Fibroblast of lung (primary cell): Measurements from ENCODE around the gene NCAPH2. TPM values are rescaled to one million over a fixed set of nuclear protein-coding genes. Genes with fewer than 3 reads are reported as not detected.
A peak's percentile ranks its signal among the peaks of the same experiment; 100 is the strongest.
"Not testable (repeated sequence)": the region's sequence is repeated elsewhere in the genome, so short reads cannot be mapped to it uniquely, and the experiment has no call there.

Experiments
- DNase-seq, 2 donors: peaks; one replicate each; pipeline versions ENCODE4 v3.0.0 to v3.0.0-alpha.2; 2010; ENCODE audit warnings: low read depth in 2 of 2
- H2AFZ ChIP-seq: 2 replicates; pipeline ENCODE4 v1.5.1; 2012; ENCODE audit warnings: low read length, control low read depth, inconsistent platforms
- H3K27ac ChIP-seq: 2 replicates; pipeline ENCODE4 v1.5.1; 2011; ENCODE audit warnings: low read length, control low read depth; ENCODE audit not compliant: insufficient read depth
- H3K27me3 ChIP-seq: 2 replicates; pipeline ENCODE4 v1.5.1; 2011; ENCODE audit warnings: mild to moderate bottlenecking, low read length; ENCODE audit not compliant: control insufficient read depth, insufficient read depth
- H3K36me3 ChIP-seq: 2 replicates; pipeline ENCODE4 v1.5.1; 2011; ENCODE audit warnings: low read length; ENCODE audit not compliant: control insufficient read depth, insufficient read depth
- H3K4me1 ChIP-seq: 2 replicates; pipeline ENCODE4 v1.5.1; 2011; ENCODE audit warnings: low read length; ENCODE audit not compliant: control insufficient read depth, insufficient read depth; ENCODE audit errors: extremely low read depth
- H3K4me2 ChIP-seq: 2 replicates; pipeline ENCODE4 v1.5.1; 2011; ENCODE audit warnings: low read length, control low read depth; ENCODE audit not compliant: insufficient read depth; ENCODE audit errors: extremely low read depth
- H3K4me3 ChIP-seq, 4 experiments: fragments of 200-600 bp in 1 of 4; sonication (generic) in 1 of 4; replicated peaks in 1 of 4; 2 replicates each; pipeline ENCODE4 v1.5.1; 2011 to 2016; ENCODE audit warnings: low read length in 4 of 4, low read depth in 3 of 4, mild to moderate bottlenecking in 3 of 4, control low read depth in 2 of 4, inconsistent platforms in 1 of 4, mixed read lengths in 1 of 4; ENCODE audit not compliant: insufficient read depth in 1 of 4; ENCODE audit errors: control extremely low read depth in 1 of 4
- H3K79me2 ChIP-seq: 2 replicates; pipeline ENCODE4 v1.5.1; 2012; ENCODE audit warnings: mild to moderate bottlenecking, low read length, inconsistent platforms; ENCODE audit not compliant: control insufficient read depth, insufficient read depth
- H3K9ac ChIP-seq: 2 replicates; pipeline ENCODE4 v1.5.1; 2011; ENCODE audit warnings: mild to moderate bottlenecking, low read length, control low read depth; ENCODE audit not compliant: insufficient read depth
- H3K9me3 ChIP-seq: 2 replicates; pipeline ENCODE4 v1.5.1; 2012; ENCODE audit warnings: low read depth, low read length; ENCODE audit not compliant: control insufficient read depth, insufficient read depth
- H4K20me1 ChIP-seq: 2 replicates; pipeline ENCODE4 v1.5.1; 2011; ENCODE audit warnings: low read length; ENCODE audit not compliant: control insufficient read depth, insufficient read depth; ENCODE audit errors: extremely low read depth
- EZH2 ChIP-seq: IDR thresholded peaks from 2 replicates; pipeline ENCODE4 v1.5.1; 2012; ENCODE audit warnings: low read length, control low read depth, mild to moderate bottlenecking; ENCODE audit errors: missing control alignments
- polyA plus RNA-seq, 2 donors: library from polyadenylated mRNA; depleted of rRNA in 1 of 2; stranded (reverse) in 1 of 2; unstranded in 1 of 2; fragments of >200 nt; gene quantifications; 2 replicates each; pipeline ENCODE4 v1.2.1, GENCODE V29; 2011 to 2012; ENCODE audit warnings: missing spikeins in 1 of 2
- total RNA-seq: library from RNA; depleted of rRNA; stranded (reverse); fragments of >200 nt; gene quantifications from 2 replicates; pipeline ENCODE4 v1.2.1, GENCODE V29; 2014
- TF ChIP-seq, protein P1 (sequence below), 2 donors: IDR thresholded peaks in 1 of 2; conservative IDR thresholded peaks in 1 of 2; 1 replicate in 1 of 2; 2 replicates in 1 of 2; pipeline ENCODE4 v1.5.1; 2011 to 2012; ENCODE audit warnings: low read length in 2 of 2, control low read depth in 1 of 2, inconsistent platforms in 1 of 2, low read depth in 1 of 2, mild to moderate bottlenecking in 1 of 2

Gene NCAPH2
- total and polyA plus RNA-seq, 2 donors (not counting 1 experiment from before 2014, with no cell fraction given): 12.0 to 18.3 TPM

DNA sequence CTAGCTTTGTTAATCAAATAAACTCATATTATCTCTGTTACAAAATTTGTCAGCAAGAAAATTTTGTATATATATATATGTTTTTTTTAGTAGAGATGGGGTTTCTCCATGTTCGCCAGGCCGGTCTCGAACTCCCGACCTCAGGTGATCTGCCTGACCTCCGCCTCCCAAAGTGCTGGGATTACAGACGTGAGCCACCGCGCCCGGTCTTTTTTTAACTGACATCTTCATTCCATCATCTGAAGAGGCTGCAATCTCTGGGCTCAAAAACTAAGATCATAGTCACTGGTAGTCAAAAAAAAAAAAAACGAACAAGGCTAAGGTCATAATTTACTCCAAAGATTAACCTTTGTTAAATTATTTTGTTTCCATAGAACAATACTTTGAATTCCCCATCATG, 32.4 kb downstream of the NCAPH2 start:
- H3K9ac ChIP-seq: no peak overlapping the region
- H3K4me2 ChIP-seq: no peak overlapping the region
- TF ChIP-seq EZH2: no peak
- TF ChIP-seq, protein P1, sequence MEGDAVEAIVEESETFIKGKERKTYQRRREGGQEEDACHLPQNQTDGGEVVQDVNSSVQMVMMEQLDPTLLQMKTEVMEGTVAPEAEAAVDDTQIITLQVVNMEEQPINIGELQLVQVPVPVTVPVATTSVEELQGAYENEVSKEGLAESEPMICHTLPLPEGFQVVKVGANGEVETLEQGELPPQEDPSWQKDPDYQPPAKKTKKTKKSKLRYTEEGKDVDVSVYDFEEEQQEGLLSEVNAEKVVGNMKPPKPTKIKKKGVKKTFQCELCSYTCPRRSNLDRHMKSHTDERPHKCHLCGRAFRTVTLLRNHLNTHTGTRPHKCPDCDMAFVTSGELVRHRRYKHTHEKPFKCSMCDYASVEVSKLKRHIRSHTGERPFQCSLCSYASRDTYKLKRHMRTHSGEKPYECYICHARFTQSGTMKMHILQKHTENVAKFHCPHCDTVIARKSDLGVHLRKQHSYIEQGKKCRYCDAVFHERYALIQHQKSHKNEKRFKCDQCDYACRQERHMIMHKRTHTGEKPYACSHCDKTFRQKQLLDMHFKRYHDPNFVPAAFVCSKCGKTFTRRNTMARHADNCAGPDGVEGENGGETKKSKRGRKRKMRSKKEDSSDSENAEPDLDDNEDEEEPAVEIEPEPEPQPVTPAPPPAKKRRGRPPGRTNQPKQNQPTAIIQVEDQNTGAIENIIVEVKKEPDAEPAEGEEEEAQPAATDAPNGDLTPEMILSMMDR (conservative IDR thresholded peaks at IDR 0.05 in 1 of 2, IDR thresholded peaks at IDR 0.05 in 1 of 2; ENCODE audit: low read depth in 1 of 2, low read length in 2 of 2): no peak
- H3K4me3 ChIP-seq: no peak overlapping the region
- H3K27ac ChIP-seq: no peak overlapping the region
- H2AFZ ChIP-seq: no peak overlapping the region
- H3K27me3 ChIP-seq: peaks cover 6% of the 10 kb centered on the region
- H3K79me2 ChIP-seq: no peaks in the 10 kb centered on the region
- DNase-seq: no peak
- H3K4me1 ChIP-seq: peaks cover 7% of the 10 kb centered on the region
- no peaks in the 10 kb centered on the region for H3K9me3 ChIP-seq
- no peaks in the 10 kb centered on the region for H3K36me3 ChIP-seq
- H4K20me1 ChIP-seq: no peaks in the 10 kb centered on the region

- not testable (repeated sequence) for H3K79me2 ChIP-seq, H4K20me1 ChIP-seq, H3K9ac ChIP-seq, H2AFZ ChIP-seq, H3K4me2 ChIP-seq, H3K4me1 ChIP-seq, H3K36me3 ChIP-seq, H3K9me3 ChIP-seq, H3K4me3 ChIP-seq
- DNase-seq: peak; percentile 59 to 89
- Histone ChIP-seq H3K27ac (peak overlapping the region; percentile 6), H3K27me3 (peaks cover 14% of the 10 kb centered on the region)
Observed at GRCh38 chr22:50541667-50542026, 33.6 kb downstream of the NCAPH2 start.

- H3K4me2 ChIP-seq: no peak overlapping the region
- H3K9me3 ChIP-seq: no peaks in the 10 kb centered on the region
- no peaks in the 10 kb centered on the region for H3K36me3 ChIP-seq
- DNase-seq: no peak
- H2AFZ ChIP-seq: no peak overlapping the region
- H3K4me1 ChIP-seq: peaks cover 7% of the 10 kb centered on the region
- TF ChIP-seq EZH2: no peak
- TF ChIP-seq, protein P1 (conservative IDR thresholded peaks at IDR 0.05 in 1 of 2, IDR thresholded peaks at IDR 0.05 in 1 of 2; ENCODE audit: low read depth in 1 of 2, low read length in 2 of 2): no peak
- no peaks in the 10 kb centered on the region for H3K79me2 ChIP-seq
- H4K20me1 ChIP-seq: no peaks in the 10 kb centered on the region
- no peak overlapping the region for H3K27ac ChIP-seq
- H3K9ac ChIP-seq: no peak overlapping the region
- H3K4me3 ChIP-seq: no peak overlapping the region
- H3K27me3 ChIP-seq: peaks cover 15% of the 10 kb centered on the region
Observed at GRCh38 chr22:50542416-50542927, 34.4 kb downstream of the NCAPH2 start.
